HEK293 (cell line): ENCODE results near the gene LHX5.

Source experiments
- CTCF ChIA-PET: fragments of 350-600 bp; formaldehyde crosslinking; extraction: SDS; loops from one replicate; lab custom pipeline; 2021; ENCODE audit warnings: antibody characterized with exemption; lab: Yijun Ruan, JAX
- POLR2A ChIA-PET: fragments of 300-600 bp; formaldehyde crosslinking; extraction: SDS; loops from one replicate; lab custom pipeline; 2020; ENCODE audit warnings: antibody characterized with exemption, inconsistent platforms; lab: Yijun Ruan, JAX
- H3K27ac ChIP-seq: fragments of 200-500 bp; sonication (Bioruptor generic); 2 replicates; pipeline ENCODE4 v1.5.1; 2014; ENCODE audit warnings: low read depth, low read length, control low read depth, inconsistent platforms; ENCODE audit errors: extremely low read depth
- H3K36me3 ChIP-seq, 2 experiments: fragments of 200-500 bp in 1 of 2; sonication (Bioruptor generic) in 1 of 2; 1 replicate in 1 of 2; 2 replicates in 1 of 2; pipeline ENCODE4 v1.5.1; 2014 to 2017; ENCODE audit warnings: inconsistent platforms in 2 of 2, low read length in 2 of 2; ENCODE audit not compliant: control insufficient read depth in 2 of 2, insufficient read depth in 1 of 2
- H3K4me1 ChIP-seq: fragments of 200-500 bp; sonication (Bioruptor generic); 2 replicates; pipeline ENCODE4 v1.5.1; 2014; ENCODE audit warnings: mild to moderate bottlenecking, low read length, inconsistent platforms; ENCODE audit not compliant: control insufficient read depth, insufficient read depth
- H3K4me3 ChIP-seq: 2 replicates; pipeline ENCODE4 v1.5.1; 2011; ENCODE audit warnings: low read depth, mild to moderate bottlenecking, control low read depth, low read length, moderate library complexity
- H3K9me3 ChIP-seq: fragments of 200-500 bp; sonication (Bioruptor generic); 2 replicates; pipeline ENCODE4 v1.5.1; 2014; ENCODE audit warnings: low read depth, low read length, inconsistent platforms; ENCODE audit not compliant: control insufficient read depth, insufficient read depth
- KLF1 ChIP-seq: fragments of 450-650 bp; formaldehyde crosslinking; IDR thresholded peaks from 2 replicates; pipeline ENCODE4 v1.5.1; 2016; ENCODE audit warnings: missing biosample characterization, missing genetic modification characterization
- KLF16 ChIP-seq: fragments of 450-650 bp; formaldehyde crosslinking; IDR thresholded peaks from 2 replicates; pipeline ENCODE4 v1.5.1; 2017; ENCODE audit warnings: missing biosample characterization, missing genetic modification characterization
- RBAK ChIP-seq: fragments of 450-650 bp; formaldehyde crosslinking; IDR thresholded peaks from 2 replicates; pipeline ENCODE4 v1.5.1; 2016; ENCODE audit warnings: missing biosample characterization, missing genetic modification characterization
- SCRT2 ChIP-seq: fragments of 450-650 bp; formaldehyde crosslinking; IDR thresholded peaks from 2 replicates; pipeline ENCODE4 v1.5.1; 2016; ENCODE audit warnings: missing biosample characterization, missing genetic modification characterization
- SP7 ChIP-seq: fragments of 450-650 bp; formaldehyde crosslinking; IDR thresholded peaks from 2 replicates; pipeline ENCODE4 v1.5.1; 2016; ENCODE audit warnings: missing biosample characterization, missing genetic modification characterization
- TCF7L2 ChIP-seq: IDR thresholded peaks from 2 replicates; pipeline ENCODE4 v1.6.1; 2011; ENCODE audit warnings: low read depth, mild to moderate bottlenecking, inconsistent platforms, low read length, moderate library complexity, borderline replicate concordance
- ZBTB7A ChIP-seq: fragments of 450-650 bp; formaldehyde crosslinking; IDR thresholded peaks from 2 replicates; pipeline ENCODE4 v1.5.1; 2016; ENCODE audit warnings: low read depth, missing biosample characterization, missing genetic modification characterization
- ZBTB8A ChIP-seq: fragments of 450-650 bp; formaldehyde crosslinking; IDR thresholded peaks from 2 replicates; pipeline ENCODE4 v1.5.1; 2016; ENCODE audit warnings: missing biosample characterization, missing genetic modification characterization
- ZNF354C ChIP-seq: fragments of 450-650 bp; formaldehyde crosslinking; IDR thresholded peaks from 2 replicates; pipeline ENCODE4 v1.5.1; 2016; ENCODE audit warnings: missing biosample characterization, missing genetic modification characterization, low read depth, borderline replicate concordance
- ZNF391 ChIP-seq: fragments of 450-650 bp; formaldehyde crosslinking; IDR thresholded peaks from 2 replicates; pipeline ENCODE4 v1.5.1; 2016; ENCODE audit warnings: low read depth, missing biosample characterization, missing genetic modification characterization, borderline replicate concordance
- ZNF530 ChIP-seq: fragments of 450-650 bp; formaldehyde crosslinking; IDR thresholded peaks from 2 replicates; pipeline ENCODE4 v1.5.1; 2016; ENCODE audit warnings: low read depth, missing biosample characterization, missing genetic modification characterization
- ZNF560 ChIP-seq: fragments of 450-650 bp; formaldehyde crosslinking; IDR thresholded peaks from 2 replicates; pipeline ENCODE4 v1.5.1; 2017; ENCODE audit warnings: missing biosample characterization, missing genetic modification characterization, borderline replicate concordance
- ZNF561 ChIP-seq: fragments of 450-650 bp; IDR thresholded peaks from 2 replicates; pipeline ENCODE4 v1.5.1; 2018; ENCODE audit warnings: missing biosample characterization, missing genetic modification characterization, borderline replicate concordance
- ZNF768 ChIP-seq: fragments of 450-650 bp; formaldehyde crosslinking; IDR thresholded peaks from 2 replicates; pipeline ENCODE4 v1.5.1; 2018; ENCODE audit warnings: missing biosample characterization, mild to moderate bottlenecking, missing genetic modification characterization
- ZNF777 ChIP-seq: fragments of 450-650 bp; formaldehyde crosslinking; IDR thresholded peaks from 2 replicates; pipeline ENCODE4 v1.5.1; 2017; ENCODE audit warnings: missing biosample characterization, missing genetic modification characterization, borderline replicate concordance
- ZSCAN16 ChIP-seq: fragments of 450-650 bp; formaldehyde crosslinking; IDR thresholded peaks from 2 replicates; pipeline ENCODE4 v1.5.1; 2016; ENCODE audit warnings: missing biosample characterization, missing genetic modification characterization
- TF ChIP-seq, protein P1 (sequence below): fragments of 450-650 bp; formaldehyde crosslinking; IDR thresholded peaks from 2 replicates; pipeline ENCODE4 v1.5.1; 2016; ENCODE audit warnings: missing biosample characterization, missing genetic modification characterization
- TF ChIP-seq, protein P2 (sequence below): fragments of 450-650 bp; formaldehyde crosslinking; IDR thresholded peaks from 2 replicates; pipeline ENCODE4 v1.5.1; 2016; ENCODE audit warnings: missing biosample characterization, missing genetic modification characterization
- TF ChIP-seq, protein P3 (sequence below): fragments of 450-650 bp; formaldehyde crosslinking; optimal IDR thresholded peaks from 2 replicates; pipeline ENCODE3; 2016; ENCODE audit warnings: missing biosample characterization, mild to moderate bottlenecking, missing genetic modification characterization
- TF ChIP-seq, protein P4 (sequence below): fragments of 450-650 bp; formaldehyde crosslinking; IDR thresholded peaks from 2 replicates; pipeline ENCODE4 v1.5.1; 2016; ENCODE audit warnings: missing biosample characterization, missing genetic modification characterization
- TF ChIP-seq, protein P5 (sequence below): sonication (generic); formaldehyde crosslinking; IDR thresholded peaks from 2 replicates; pipeline ENCODE4 v1.8.1; 2022; ENCODE audit warnings: mild to moderate bottlenecking, moderate library complexity, missing genetic modification reagents

LHX5 gene

DNA sequence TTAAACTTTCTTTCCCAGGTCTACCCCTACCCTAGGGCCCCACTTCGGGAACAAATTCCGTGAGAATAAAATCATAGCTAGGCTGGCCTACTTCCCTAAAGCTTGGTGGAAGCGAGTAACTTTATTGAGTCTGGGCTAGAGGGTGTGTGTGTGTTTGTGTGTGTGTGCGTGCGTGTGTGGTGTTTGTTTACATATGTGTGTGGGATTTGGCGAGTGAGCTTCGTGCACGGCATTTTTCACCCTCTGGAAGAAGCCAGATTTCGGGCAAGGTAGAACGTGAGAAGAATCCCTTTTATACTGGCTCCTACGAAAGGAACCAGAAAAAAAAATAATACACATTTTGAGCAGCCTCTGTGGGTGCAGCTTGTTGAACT is 7.5 kb upstream of the LHX5 start:
- Histone ChIP-seq H3K36me3 (no peaks in the 10 kb centered on the region), H3K4me1 (no peaks in the 10 kb centered on the region), H3K27ac (no peak overlapping the region), H3K9me3 (no peaks in the 10 kb centered on the region), H3K4me3 (no peak overlapping the region)
- ChIA-PET CTCF (interaction anchor here (0.6 to 0.8 kb wide), 2 partner anchors 14 to 19 kb away, joined by 3 read pairs; no protein-coding TSS in a partner anchor), POLR2A (no interaction called here)
- TF ChIP-seq ZNF768 (tag by site-specific recombination) (no peak), ZNF561 (tag by site-specific recombination) (no peak), RBAK (tag by site-specific recombination) (no peak), TCF7L2 (no peak), ZNF354C (tag by site-specific recombination) (no peak), ZNF560 (no peak)
- TF ChIP-seq, protein P1, sequence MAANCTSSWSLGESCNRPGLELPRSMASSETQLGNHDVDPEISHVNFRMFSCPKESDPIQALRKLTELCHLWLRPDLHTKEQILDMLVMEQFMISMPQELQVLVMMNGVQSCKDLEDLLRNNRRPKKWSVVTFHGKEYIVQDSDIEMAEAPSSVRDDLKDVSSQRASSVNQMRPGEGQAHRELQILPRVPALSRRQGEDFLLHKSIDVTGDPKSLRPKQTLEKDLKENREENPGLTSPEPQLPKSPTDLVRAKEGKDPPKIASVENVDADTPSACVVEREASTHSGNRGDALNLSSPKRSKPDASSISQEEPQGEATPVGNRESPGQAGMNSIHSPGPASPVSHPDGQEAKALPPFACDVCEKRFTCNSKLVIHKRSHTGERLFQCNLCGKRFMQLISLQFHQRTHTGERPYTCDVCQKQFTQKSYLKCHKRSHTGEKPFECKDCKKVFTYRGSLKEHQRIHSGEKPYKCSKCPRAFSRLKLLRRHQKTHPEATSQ: no peak
- TF ChIP-seq, protein P2, sequence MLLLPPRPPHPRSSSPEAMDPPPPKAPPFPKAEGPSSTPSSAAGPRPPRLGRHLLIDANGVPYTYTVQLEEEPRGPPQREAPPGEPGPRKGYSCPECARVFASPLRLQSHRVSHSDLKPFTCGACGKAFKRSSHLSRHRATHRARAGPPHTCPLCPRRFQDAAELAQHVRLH (tag by site-specific recombination): no peak

DNA sequence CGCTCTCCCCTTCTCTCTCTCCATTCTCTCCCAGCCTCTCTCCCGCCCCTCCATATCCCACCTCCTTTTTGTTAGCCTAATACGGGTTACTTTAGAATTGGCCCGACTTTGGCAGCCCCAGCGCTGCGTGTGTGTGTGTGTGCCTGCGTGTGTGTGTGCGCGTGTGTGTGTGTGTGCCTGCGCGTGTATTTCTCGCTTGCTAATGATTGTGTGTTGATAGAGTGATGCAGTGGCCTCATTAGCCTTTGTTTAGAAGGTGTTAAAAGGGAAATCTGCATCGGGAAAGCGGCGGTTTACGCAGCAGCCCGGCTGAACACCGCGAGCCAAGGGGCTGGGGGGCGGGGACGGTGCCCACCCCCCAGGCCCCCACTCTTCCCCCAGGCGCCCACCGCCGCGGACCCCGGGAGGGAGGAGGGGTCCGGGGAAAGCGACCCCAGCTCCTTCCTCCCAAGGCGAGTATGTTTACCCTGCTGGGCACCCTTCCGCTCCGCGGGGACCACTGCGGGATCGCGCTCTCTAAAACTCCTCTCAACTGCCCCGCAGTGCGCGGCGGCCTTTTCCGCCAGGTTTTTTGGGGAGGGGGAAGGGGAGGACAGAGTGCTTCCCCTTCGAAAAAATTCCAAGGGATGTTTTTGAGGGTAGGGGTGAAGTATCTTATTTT is 6.8 kb upstream of the LHX5 start:
- ChIA-PET CTCF (interaction anchor here (0.6 to 1.1 kb wide), 4 partner anchors 9 to 121 kb away, joined by 3 read pairs; no protein-coding TSS in a partner anchor), POLR2A (no interaction called here)
- Histone ChIP-seq H3K4me3 (no peak overlapping the region), H3K4me1 (no peaks in the 10 kb centered on the region), H3K36me3 (no peaks in the 10 kb centered on the region), H3K9me3 (no peaks in the 10 kb centered on the region), H3K27ac (no peak overlapping the region)
- TF ChIP-seq ZNF561 (tag by site-specific recombination) (no peak), ZBTB7A (tag by site-specific recombination) (no peak), SCRT2 (tag by site-specific recombination) (no peak), ZNF391 (tag by site-specific recombination) (no peak), KLF1 (tag by site-specific recombination) (no peak), KLF16 (tag by site-specific recombination) (no peak), ZBTB8A (tag by site-specific recombination) (no peak), ZNF777 (no peak), ZNF530 (tag by site-specific recombination) (no peak), SP7 (no peak), ZSCAN16 (no peak)
- TF ChIP-seq, protein P3, sequence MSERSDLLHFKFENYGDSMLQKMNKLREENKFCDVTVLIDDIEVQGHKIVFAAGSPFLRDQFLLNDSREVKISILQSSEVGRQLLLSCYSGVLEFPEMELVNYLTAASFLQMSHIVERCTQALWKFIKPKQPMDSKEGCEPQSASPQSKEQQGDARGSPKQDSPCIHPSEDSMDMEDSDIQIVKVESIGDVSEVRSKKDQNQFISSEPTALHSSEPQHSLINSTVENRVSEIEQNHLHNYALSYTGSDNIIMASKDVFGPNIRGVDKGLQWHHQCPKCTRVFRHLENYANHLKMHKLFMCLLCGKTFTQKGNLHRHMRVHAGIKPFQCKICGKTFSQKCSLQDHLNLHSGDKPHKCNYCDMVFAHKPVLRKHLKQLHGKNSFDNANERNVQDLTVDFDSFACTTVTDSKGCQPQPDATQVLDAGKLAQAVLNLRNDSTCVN (tag by site-specific recombination): no peak
- TF ChIP-seq, protein P4, sequence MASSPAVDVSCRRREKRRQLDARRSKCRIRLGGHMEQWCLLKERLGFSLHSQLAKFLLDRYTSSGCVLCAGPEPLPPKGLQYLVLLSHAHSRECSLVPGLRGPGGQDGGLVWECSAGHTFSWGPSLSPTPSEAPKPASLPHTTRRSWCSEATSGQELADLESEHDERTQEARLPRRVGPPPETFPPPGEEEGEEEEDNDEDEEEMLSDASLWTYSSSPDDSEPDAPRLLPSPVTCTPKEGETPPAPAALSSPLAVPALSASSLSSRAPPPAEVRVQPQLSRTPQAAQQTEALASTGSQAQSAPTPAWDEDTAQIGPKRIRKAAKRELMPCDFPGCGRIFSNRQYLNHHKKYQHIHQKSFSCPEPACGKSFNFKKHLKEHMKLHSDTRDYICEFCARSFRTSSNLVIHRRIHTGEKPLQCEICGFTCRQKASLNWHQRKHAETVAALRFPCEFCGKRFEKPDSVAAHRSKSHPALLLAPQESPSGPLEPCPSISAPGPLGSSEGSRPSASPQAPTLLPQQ (tag by site-specific recombination): no peak
- TF ChIP-seq, protein P5, sequence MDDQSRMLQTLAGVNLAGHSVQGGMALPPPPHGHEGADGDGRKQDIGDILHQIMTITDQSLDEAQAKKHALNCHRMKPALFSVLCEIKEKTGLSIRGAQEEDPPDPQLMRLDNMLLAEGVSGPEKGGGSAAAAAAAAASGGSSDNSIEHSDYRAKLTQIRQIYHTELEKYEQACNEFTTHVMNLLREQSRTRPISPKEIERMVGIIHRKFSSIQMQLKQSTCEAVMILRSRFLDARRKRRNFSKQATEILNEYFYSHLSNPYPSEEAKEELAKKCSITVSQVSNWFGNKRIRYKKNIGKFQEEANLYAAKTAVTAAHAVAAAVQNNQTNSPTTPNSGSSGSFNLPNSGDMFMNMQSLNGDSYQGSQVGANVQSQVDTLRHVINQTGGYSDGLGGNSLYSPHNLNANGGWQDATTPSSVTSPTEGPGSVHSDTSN (CRISPR knock-in tag): no peak
